ENCODE results near the gene C16orf96. TPM values are rescaled to one million over a fixed set of nuclear protein-coding genes. Genes with fewer than 3 reads are reported as not detected.

Gene C16orf96
- total RNA-seq, 1 experiment from 2014 or later, result 0.10 TPM

- DNase-seq (ENCODE audit: low read depth, low spot score), result no peak
- ChIA-PET RAD21 (ENCODE audit: low non-redundant PET in 1 of 2, low total read pairs in 2 of 2, uncharacterized antibody in 2 of 2, unreplicated experiment in 2 of 2) (no interaction called here), POLR2A (no interaction called here), CTCF (interaction anchor here (1.2 kb wide), 1 partner anchor 9 kb away, joined by 4 read pairs; no protein-coding TSS in a partner anchor)
- no peaks in the 10 kb centered on the region for H3K79me2 ChIP-seq (ENCODE audit: insufficient read depth, low read length)
- H2AFZ ChIP-seq (ENCODE audit: low read depth, low read length, poor library complexity, severe bottlenecking), result no peak overlapping the region
- no TSS peak for BruUV-seq (replicated peaks)
- intact Hi-C loops (cut with micrococcal nuclease), result no loop called here
- H3K4me1 ChIP-seq (ENCODE audit: control insufficient read depth in 1 of 2, insufficient read depth in 2 of 2, low read length in 2 of 2), result peaks cover 0 to 3% of the 10 kb centered on the region in 2 experiments; a peak in 1 of 4 replicates
- H3K4me2 ChIP-seq (ENCODE audit: low read length), result no peak overlapping the region
- no peak overlapping the region for H3K27ac ChIP-seq (ENCODE audit: low read depth, low read length)
- H3K27me3 ChIP-seq (ENCODE audit: insufficient read depth, low read length), result no peaks in the 10 kb centered on the region
- no peaks in the 10 kb centered on the region for H3K9me2 ChIP-seq (ENCODE audit: insufficient read depth)
- no peaks in the 10 kb centered on the region for H4K20me1 ChIP-seq (ENCODE audit: insufficient read depth)
- H3K4me3 ChIP-seq (replicated peaks in 1 of 2; ENCODE audit: low read depth in 1 of 2, low read length in 2 of 2), result no peak overlapping the region
- no peaks in the 10 kb centered on the region for H3K36me3 ChIP-seq (ENCODE audit: control insufficient read depth in 1 of 2, insufficient read depth in 2 of 2, low read length in 2 of 2)
- ATAC-seq, result no peak
- no peaks in the 10 kb centered on the region for H3K9me3 ChIP-seq (ENCODE audit: control insufficient read depth in 1 of 2, insufficient read depth in 1 of 2, low read depth in 1 of 2, low read length in 2 of 2)
- no peak overlapping the region for H3K9ac ChIP-seq (ENCODE audit: low read length)
- TF ChIP-seq POLR2AphosphoS5 (IDR thresholded peaks at IDR 0.05; ENCODE audit: low read depth, low read length) (no peak), ZFX (IDR thresholded peaks at IDR 0.05) (no peak), JUND (IDR thresholded peaks at IDR 0.05) (no peak)
These were observed 1.8 kb downstream of the C16orf96 start for GRCh38 chr16:4557973-4558372.

GRCh38 chr16:4561596-4561995 lies 5.5 kb downstream of the C16orf96 start:
- intact Hi-C loops (cut with micrococcal nuclease), result no loop called here
- no TSS peak for BruUV-seq (replicated peaks)
- ChIA-PET CTCF (interaction anchor here (0.8 to 1.1 kb wide), 2 partner anchors 13 to 24 kb away, joined by 3 read pairs; no protein-coding TSS in a partner anchor), POLR2A (no interaction called here), RAD21 (ENCODE audit: low non-redundant PET in 1 of 2, low total read pairs in 2 of 2, uncharacterized antibody in 2 of 2, unreplicated experiment in 2 of 2) (no interaction called here)
- Histone ChIP-seq H3K4me3 (replicated peaks in 1 of 2; ENCODE audit: low read depth in 1 of 2, low read length in 2 of 2) (no peak overlapping the region), H3K4me2 (ENCODE audit: low read length) (no peak overlapping the region), H3K27me3 (ENCODE audit: insufficient read depth, low read length) (no peaks in the 10 kb centered on the region), H2AFZ (ENCODE audit: low read depth, low read length, poor library complexity, severe bottlenecking) (no peak overlapping the region), H3K79me2 (ENCODE audit: insufficient read depth, low read length) (no peaks in the 10 kb centered on the region), H3K36me3 (ENCODE audit: control insufficient read depth in 1 of 2, insufficient read depth in 2 of 2, low read length in 2 of 2) (no peaks in the 10 kb centered on the region), H3K9ac (ENCODE audit: low read length) (no peak overlapping the region), H3K4me1 (ENCODE audit: control insufficient read depth in 1 of 2, insufficient read depth in 2 of 2, low read length in 2 of 2) (peaks cover 0 to 3% of the 10 kb centered on the region in 2 experiments; a peak in 1 of 4 replicates), H3K9me3 (ENCODE audit: control insufficient read depth in 1 of 2, insufficient read depth in 1 of 2, low read depth in 1 of 2, low read length in 2 of 2) (no peaks in the 10 kb centered on the region), H3K9me2 (ENCODE audit: insufficient read depth) (no peaks in the 10 kb centered on the region), H3K27ac (ENCODE audit: low read depth, low read length) (no peak overlapping the region), H4K20me1 (ENCODE audit: insufficient read depth) (no peaks in the 10 kb centered on the region)
- TF ChIP-seq ZFX (IDR thresholded peaks at IDR 0.05), result no peak
- TF ChIP-seq ZNF274 (IDR thresholded peaks at IDR 0.05; ENCODE audit: low read depth, low read length), result no peak
- no peak for ATAC-seq
- no peak for DNase-seq (ENCODE audit: low read depth, low spot score)
